Left cardiac atrium (tissue), 4 donors: ENCODE measurements around the gene ZHX3. TPM values are rescaled to one million over a fixed set of nuclear protein-coding genes. Genes with fewer than 3 reads are reported as not detected.

Experiments used
- ATAC-seq, 2 donors: fragments of 200-7000 bp; cut with Tn5 transposase; one replicate each; pipeline ENCODE4 v1.9.1; 2020; ENCODE audit warnings: mild to moderate bottlenecking in 2 of 2, moderate library complexity in 2 of 2
- DNase-seq: peaks from one replicate; pipeline ENCODE4 v3.0.0-alpha.2; 2020
- intact Hi-C, 2 donors: fragments of 100-400 bp; cut with DNase I; formaldehyde crosslinking; loops; one replicate each; pipeline versions ENCODE4 v1.14.1 to v1.15.1; 2022 to 2023
- total RNA-seq, 2 donors: library from RNA; stranded (reverse); fragmentation: NEBNext Ultra II Directional; extraction: Animal tissue kit (Norgen Biotek cat#: 25700); gene quantifications; one replicate each; pipeline ENCODE4 v1.2.1, GENCODE V29; 2021
- donor health status: DM: no; HTN: yes; CAD: no.
- donor health status: DM: no; HTN: yes; CAD: no; lungs with severe emphysema.
- donor health status: DM: yes; HTN: yes; CAD: no.
- donor health status: Dilated cardiomyopathy.

Gene ZHX3
- total RNA-seq, 2 donors from 2014 or later = 32.8 to 34.2 TPM

- intact Hi-C loops = no loop called here
- no peak for DNase-seq
- ATAC-seq = no peak
Measured at GRCh38 chr20:41152108-41152757, 165.3 kb downstream of the ZHX3 start.

- ATAC-seq (no peak), DNase-seq (no peak)
- intact Hi-C loops = no loop called here
Measured at GRCh38 chr20:41151134-41151869, 166.2 kb downstream of the ZHX3 start.

- intact Hi-C loops = no loop called here
- ATAC-seq (peak in 1 of 2 donors; percentile 14), DNase-seq (no peak)
Measured at GRCh38 chr20:41150664-41151063, 166.9 kb downstream of the ZHX3 start.

GRCh38 chr20:41148942-41149341 is 168.6 kb downstream of the ZHX3 start:
- intact Hi-C loops = no loop called here
- DNase-seq (no peak), ATAC-seq (no peak)

- DNase-seq (peak; percentile 61), ATAC-seq (peak; percentile 65 to 78)
- intact Hi-C loops = no loop called here
Measured at GRCh38 chr20:41147767-41148191, 169.8 kb downstream of the ZHX3 start.

GRCh38 chr20:41145821-41146620 is 171.5 kb downstream of the ZHX3 start:
- intact Hi-C loops = no loop called here
- DNase-seq (peak; percentile 74), ATAC-seq (peak; percentile 31 to 32)

- DNase-seq (no peak), ATAC-seq (no peak)
- intact Hi-C loops = no loop called here
Measured at GRCh38 chr20:41145317-41145716, 172.2 kb downstream of the ZHX3 start.

GRCh38 chr20:41143354-41143753 is 174.2 kb downstream of the ZHX3 start:
- intact Hi-C loops = no loop called here
- DNase-seq (no peak), ATAC-seq (no peak)

- DNase-seq = no peak
- no peak for ATAC-seq
- intact Hi-C loops = no loop called here
Measured at GRCh38 chr20:41142919-41143318, 174.6 kb downstream of the ZHX3 start.

- ATAC-seq = no peak
- intact Hi-C loops = no loop called here
- DNase-seq = no peak
Measured at GRCh38 chr20:41142245-41142644, 175.3 kb downstream of the ZHX3 start.

GRCh38 chr20:41141153-41141815 is 176.2 kb downstream of the ZHX3 start:
- ATAC-seq (peak in 1 of 2 donors; percentile 3), DNase-seq (peak; percentile 80)
- intact Hi-C loops = no loop called here

GRCh38 chr20:41140226-41141133 is 177.1 kb downstream of the ZHX3 start:
- intact Hi-C loops = no loop called here
- ATAC-seq = no peak
- no peak for DNase-seq

- DNase-seq (no peak), ATAC-seq (no peak)
- intact Hi-C loops = loop anchor here in 1 of 2 donors (5.0 to 10.0 kb wide), 2 partner anchors 203 to 265 kb away; partner anchors contain the start of gene LPIN3
Measured at GRCh38 chr20:41139227-41140093, 178.1 kb downstream of the ZHX3 start.

- ATAC-seq (no peak), DNase-seq (peak; percentile 29)
- intact Hi-C loops = loop anchor here in 1 of 2 donors (5.0 to 10.0 kb wide), 2 partner anchors 204 to 266 kb away; partner anchors contain the start of gene LPIN3
Measured at GRCh38 chr20:41138475-41139226, 178.9 kb downstream of the ZHX3 start.

GRCh38 chr20:41137614-41138474 is 179.7 kb downstream of the ZHX3 start:
- peak; percentile 20 to 54 for ATAC-seq
- peak; percentile 86 for DNase-seq
- intact Hi-C loops = loop anchor here in 1 of 2 donors (5.0 to 10.0 kb wide), 2 partner anchors 204 to 267 kb away; partner anchors contain the start of gene LPIN3
